Dedifferentiated amniotic fluid mesenchymal stem cell (primary cell): ENCODE measurements around the gene ITPK1.

Experiments used
- DNase-seq: peaks from one replicate; pipeline ENCODE4 v3.0.0-alpha.2; 2016; ENCODE audit errors: extremely low spot score

Gene ITPK1

GRCh38 chr14:92888896-92889295 lies 226.8 kb downstream of the ITPK1 start:
- DNase-seq: no peak

- DNase-seq: no peak
Observed at GRCh38 chr14:92887157-92887556, 228.6 kb downstream of the ITPK1 start.
